Breast epithelium (tissue), 3 donors: ENCODE data around the gene IDUA.

Source experiments
- CTCF ChIP-seq, 3 donors: fragments of 450-650 bp; IDR thresholded peaks; one replicate each; pipeline ENCODE4 v1.5.1; 2016 to 2017; ENCODE audit warnings: antibody characterized with exemption in 3 of 3, mild to moderate bottlenecking in 3 of 3, moderate library complexity in 3 of 3
- POLR2A ChIP-seq: fragments of 450-650 bp; IDR thresholded peaks from one replicate; pipeline ENCODE4 v1.6.1; 2016; ENCODE audit warnings: antibody characterized with exemption, mild to moderate bottlenecking, moderate library complexity

GRCh38 chr4:965048-965765, 21.6 kb upstream of the IDUA start:
- TF ChIP-seq POLR2A (no peak), CTCF (IDR thresholded peaks at IDR 0.05) (no peak)
